BLaER1 treated with 17β-estradiol and CSF1 and Interleukin-3, amounts not matched to agents 10 nM and 100 nM (cell line): ENCODE data around the gene SARM1.

Experiments
- H3K27ac ChIP-seq, 11 experiments: shearing (Covaris generic); formaldehyde crosslinking; 2 replicates each; pipeline ENCODE4 v1.8.1; 2022
- H3K27me3 ChIP-seq, 11 experiments: shearing (Covaris generic); formaldehyde crosslinking; 2 replicates each; pipeline ENCODE4 v1.8.1; 2022
- H3K36me3 ChIP-seq, 11 experiments: shearing (Covaris generic); formaldehyde crosslinking; 2 replicates each; pipeline ENCODE4 v1.8.1; 2022
- H3K4me1 ChIP-seq, 10 experiments: shearing (Covaris generic); formaldehyde crosslinking; 2 replicates each; pipeline ENCODE4 v1.8.1; 2022
- H3K4me2 ChIP-seq, 11 experiments: shearing (Covaris generic); formaldehyde crosslinking; 2 replicates each; pipeline ENCODE4 v1.8.1; 2022
- H3K4me3 ChIP-seq, 10 experiments: shearing (Covaris generic); formaldehyde crosslinking; 2 replicates each; pipeline ENCODE4 v1.8.1; 2022
- H3K9ac ChIP-seq, 11 experiments: shearing (Covaris generic); formaldehyde crosslinking; 2 replicates each; pipeline ENCODE4 v1.8.1; 2022
- H3K9me3 ChIP-seq, 11 experiments: shearing (Covaris generic); formaldehyde crosslinking; replicated peaks in 1 of 11; 2 replicates each; pipeline ENCODE4 v1.8.1; 2022
- H4K20me1 ChIP-seq, 11 experiments: shearing (Covaris generic); formaldehyde crosslinking; 2 replicates each; pipeline ENCODE4 v1.8.1; 2022
- Cebpa-rat ChIP-seq, 11 experiments: shearing (Covaris generic); IDR thresholded peaks; 2 replicates each; pipeline ENCODE4 v1.8.1; 2022

The SARM1 gene

DNA sequence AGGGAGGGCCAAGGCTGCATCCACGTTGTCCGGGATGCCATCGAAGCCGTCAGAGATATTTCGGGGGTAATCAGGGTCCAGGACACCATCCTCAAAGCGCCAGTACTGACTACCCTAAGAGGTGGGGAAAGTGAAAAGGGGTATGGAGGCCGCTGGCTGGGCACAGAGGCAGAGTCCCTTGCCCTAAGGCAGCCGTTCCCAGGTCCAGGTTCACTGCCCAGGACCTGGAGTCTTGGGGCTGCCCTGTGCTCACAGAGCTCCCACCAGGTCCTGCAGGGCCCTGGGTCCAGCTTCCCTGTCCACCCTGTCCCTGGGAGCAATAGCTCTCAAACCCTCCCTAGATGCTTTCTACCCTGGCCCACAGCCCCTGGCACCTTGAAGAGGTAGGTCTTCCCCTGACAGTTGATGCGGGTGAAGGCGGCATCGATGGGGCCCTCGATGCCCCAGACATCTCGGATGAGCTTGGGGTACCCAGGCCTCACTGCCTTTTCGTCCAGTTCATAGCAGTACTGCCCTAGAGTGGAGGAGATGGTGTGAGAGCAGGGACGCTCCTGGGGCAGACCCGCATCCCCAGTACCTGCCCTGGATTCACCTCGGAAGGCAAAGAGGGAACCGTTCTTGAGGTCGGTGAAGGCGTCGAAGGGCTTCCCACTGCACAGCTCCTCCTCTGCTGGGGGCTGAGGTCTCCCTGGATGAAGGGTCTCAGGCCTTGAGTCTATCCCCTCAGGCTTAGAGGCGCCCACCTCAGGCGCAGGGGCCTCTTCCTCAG is 2.4 kb upstream of the SARM1 start:
- Histone ChIP-seq H3K27ac (no peak overlapping the region), H3K27me3 (no peaks in the 10 kb centered on the region; a peak in 1 of 22 replicates), H4K20me1 (peaks cover 12 to 71% (median 26%) of the 10 kb centered on the region in 11 experiments; a peak in 19 of 22 replicates), H3K4me2 (peak overlapping the region in 5 of 11 experiments; percentile 96 to 99 (median 98); a peak in 7 of 22 replicates), H3K9ac (no peak overlapping the region; a peak in 3 of 22 replicates), H3K9me3 (no peaks in the 10 kb centered on the region), H3K36me3 (peaks cover 3 to 33% (median 16%) of the 10 kb centered on the region in 11 experiments; a peak in 20 of 22 replicates), H3K4me3 (no peak overlapping the region), H3K4me1 (peaks cover 32 to 46% (median 40%) of the 10 kb centered on the region in 10 experiments)
- no peak for TF ChIP-seq Cebpa-rat (IDR thresholded peaks at IDR 0.05)

DNA sequence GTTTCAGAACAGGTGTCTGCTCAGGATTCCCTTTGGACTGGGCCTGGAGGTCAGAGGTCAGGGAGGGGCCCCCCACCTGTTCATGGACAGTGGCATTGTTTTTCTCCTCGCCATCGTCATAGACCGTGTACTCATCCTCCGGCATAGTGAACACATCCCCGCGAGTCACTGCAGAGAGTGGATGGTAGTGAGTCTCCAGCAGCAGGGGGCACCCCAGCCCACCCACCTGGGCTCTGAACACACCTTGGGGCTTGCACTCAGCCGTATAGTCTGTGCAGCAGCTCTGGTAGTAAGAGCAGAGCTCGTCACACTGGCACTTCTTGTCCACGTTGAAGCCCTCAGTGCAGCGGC is 1.8 kb upstream of the SARM1 start:
- Histone ChIP-seq H3K4me3 (no peak overlapping the region), H3K9me3 (no peaks in the 10 kb centered on the region), H3K27ac (peak overlapping the region in 4 of 11 experiments; percentile 14 to 60 (median 44); a peak in 3 of 22 replicates), H3K4me1 (peaks cover 32 to 47% (median 40%) of the 10 kb centered on the region in 10 experiments), H3K27me3 (no peaks in the 10 kb centered on the region; a peak in 1 of 22 replicates), H4K20me1 (peaks cover 12 to 71% (median 32%) of the 10 kb centered on the region in 11 experiments; a peak in 19 of 22 replicates), H3K36me3 (peaks cover 0 to 27% (median 11%) of the 10 kb centered on the region in 11 experiments; a peak in 16 of 22 replicates), H3K4me2 (peak overlapping the region in 7 of 11 experiments; percentile 96 to 99 (median 98); a peak in 12 of 22 replicates), H3K9ac (peak overlapping the region in 2 of 11 experiments; percentile 16 to 46; a peak in 4 of 22 replicates)
- no peak for TF ChIP-seq Cebpa-rat (IDR thresholded peaks at IDR 0.05)

DNA sequence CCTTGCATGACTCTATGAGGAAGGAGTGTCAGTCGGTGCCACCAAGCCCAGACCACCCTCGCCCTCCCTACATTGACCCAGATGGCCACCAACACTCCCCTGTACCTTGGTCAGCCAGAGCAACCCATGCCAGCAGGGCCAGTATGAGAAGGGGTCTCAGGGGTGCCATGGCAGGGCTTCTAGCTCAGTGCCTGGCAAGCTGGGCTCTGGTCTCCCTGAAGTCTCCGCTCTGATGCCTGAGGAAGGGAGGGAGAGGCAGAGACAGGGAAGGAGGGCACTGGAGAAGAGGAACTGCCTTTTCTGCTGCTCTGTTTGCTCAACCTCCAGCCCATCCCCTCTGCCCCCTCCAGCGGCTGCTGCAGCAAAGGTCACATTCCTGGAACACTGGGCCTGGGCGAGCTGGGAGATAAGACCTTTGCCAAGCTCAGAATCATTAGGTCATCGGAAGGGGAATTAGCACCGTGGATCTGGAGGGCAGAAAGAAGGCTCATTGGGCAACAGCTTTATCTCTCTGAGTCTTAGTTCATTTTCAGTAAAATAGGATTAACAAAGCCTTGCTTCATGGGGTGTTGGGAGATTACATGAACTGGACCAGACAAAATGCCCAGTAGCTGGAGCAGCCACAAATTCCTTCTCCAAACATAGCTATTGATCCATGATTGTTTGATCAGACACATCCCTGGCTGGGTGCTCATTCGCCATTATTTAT is 1.3 kb upstream of the SARM1 start, which contains the start of gene VTN:
Gene VTN (minus strand): TSS at position 273 of the 709 bp plus-strand sequence. CDS start 104 bp downstream, at position 169.
- Histone ChIP-seq H3K4me2 (peak within 1 kb of the TSS; percentile 96 to 100 (median 98)), H3K9ac (peak within 1 kb of the TSS in 8 of 11 experiments; percentile 3 to 84 (median 58); a peak in 10 of 22 replicates), H3K4me1 (peaks cover 32 to 47% (median 40%) of the 10 kb centered on the region in 10 experiments), H3K36me3 (peaks cover 0 to 22% (median 6%) of the 10 kb centered on the region in 11 experiments; a peak in 13 of 22 replicates), H4K20me1 (peaks cover 12 to 68% (median 37%) of the 10 kb centered on the region in 11 experiments; a peak in 19 of 22 replicates), H3K4me3 (peak within 1 kb of the TSS; percentile 63 to 79 (median 74); a peak in 19 of 20 replicates), H3K9me3 (no peaks in the 10 kb centered on the region), H3K27me3 (no peaks in the 10 kb centered on the region; a peak in 1 of 22 replicates), H3K27ac (peak within 1 kb of the TSS in 6 of 11 experiments; percentile 13 to 60 (median 39); a peak in 9 of 22 replicates)
- no peak for TF ChIP-seq Cebpa-rat (IDR thresholded peaks at IDR 0.05)

DNA sequence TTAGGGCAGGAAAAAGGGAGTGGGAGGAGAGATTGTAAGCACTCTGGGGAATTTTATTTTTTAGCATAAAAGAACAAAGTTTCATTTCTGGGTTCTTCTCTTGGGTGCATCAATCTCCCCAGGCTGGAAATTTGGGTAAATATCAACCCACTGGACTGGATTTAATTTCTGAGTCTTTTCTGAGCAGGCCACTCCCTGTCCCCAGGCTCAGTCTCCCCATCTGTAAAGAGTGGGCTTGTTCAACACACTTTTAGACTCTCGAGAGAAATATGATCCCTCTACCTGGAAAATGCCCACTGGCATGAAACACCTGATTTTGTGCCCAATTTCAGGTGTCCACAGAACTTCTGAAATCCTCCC is 770 bp upstream of the SARM1 start:
- Histone ChIP-seq H3K4me2 (peak overlapping the region; percentile 96 to 100 (median 98)), H3K27ac (peak overlapping the region in 6 of 11 experiments; percentile 13 to 60 (median 39); a peak in 8 of 22 replicates), H3K27me3 (no peaks in the 10 kb centered on the region; a peak in 1 of 22 replicates), H3K4me1 (peaks cover 32 to 47% (median 40%) of the 10 kb centered on the region in 10 experiments), H3K9me3 (no peaks in the 10 kb centered on the region), H4K20me1 (peaks cover 15 to 64% (median 39%) of the 10 kb centered on the region in 11 experiments; a peak in 19 of 22 replicates), H3K4me3 (peak overlapping the region in 7 of 10 experiments; percentile 65 to 79 (median 74); a peak in 8 of 20 replicates), H3K36me3 (peaks cover 0 to 16% (median 2%) of the 10 kb centered on the region in 11 experiments; a peak in 6 of 22 replicates), H3K9ac (peak overlapping the region in 7 of 11 experiments; percentile 3 to 84 (median 46); a peak in 5 of 22 replicates)
- TF ChIP-seq Cebpa-rat (IDR thresholded peaks at IDR 0.05), result no peak

DNA sequence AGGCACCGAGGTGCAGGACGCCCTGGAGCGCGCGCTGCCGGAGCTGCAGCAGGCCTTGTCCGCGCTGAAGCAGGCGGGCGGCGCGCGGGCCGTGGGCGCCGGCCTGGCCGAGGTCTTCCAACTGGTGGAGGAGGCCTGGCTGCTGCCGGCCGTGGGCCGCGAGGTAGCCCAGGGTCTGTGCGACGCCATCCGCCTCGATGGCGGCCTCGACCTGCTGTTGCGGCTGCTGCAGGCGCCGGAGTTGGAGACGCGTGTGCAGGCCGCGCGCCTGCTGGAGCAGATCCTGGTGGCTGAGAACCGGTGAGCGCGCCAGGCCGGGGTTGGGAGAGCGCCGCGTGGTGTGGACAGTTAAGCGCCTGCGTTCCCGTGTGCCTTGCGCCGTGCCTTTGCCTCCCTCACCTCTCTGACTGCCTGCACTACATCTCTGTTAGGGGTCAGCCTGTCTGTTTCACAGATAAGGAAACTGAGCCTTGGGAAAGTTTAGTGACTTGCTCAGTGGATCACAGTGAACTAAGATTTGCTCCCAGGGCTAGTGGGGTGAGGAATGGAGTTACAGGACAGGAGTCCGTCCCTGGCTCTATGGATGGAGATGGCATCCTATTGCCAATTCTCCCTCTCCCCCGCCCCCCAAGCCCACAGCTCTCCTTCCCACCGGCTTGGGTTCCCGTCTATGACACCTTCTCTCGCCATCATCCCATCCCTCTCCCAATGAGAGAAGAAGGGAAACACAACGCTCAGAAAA is 880 bp downstream of the SARM1 start:
- Histone ChIP-seq H3K4me3 (peak overlapping the region; percentile 63 to 79 (median 74)), H3K4me2 (peak overlapping the region; percentile 96 to 100 (median 98)), H4K20me1 (peaks cover 18 to 63% (median 47%) of the 10 kb centered on the region in 11 experiments; a peak in 19 of 22 replicates), H3K9me3 (no peaks in the 10 kb centered on the region), H3K27me3 (no peaks in the 10 kb centered on the region; a peak in 1 of 22 replicates), H3K4me1 (peaks cover 32 to 47% (median 40%) of the 10 kb centered on the region in 10 experiments), H3K36me3 (peaks cover 0 to 10% (median 3%) of the 10 kb centered on the region in 11 experiments; a peak in 10 of 22 replicates), H3K27ac (peak overlapping the region in 9 of 11 experiments; percentile 50 to 83 (median 75); a peak in 20 of 22 replicates), H3K9ac (peak overlapping the region; percentile 69 to 89 (median 79))
- no peak for TF ChIP-seq Cebpa-rat (IDR thresholded peaks at IDR 0.05)

DNA sequence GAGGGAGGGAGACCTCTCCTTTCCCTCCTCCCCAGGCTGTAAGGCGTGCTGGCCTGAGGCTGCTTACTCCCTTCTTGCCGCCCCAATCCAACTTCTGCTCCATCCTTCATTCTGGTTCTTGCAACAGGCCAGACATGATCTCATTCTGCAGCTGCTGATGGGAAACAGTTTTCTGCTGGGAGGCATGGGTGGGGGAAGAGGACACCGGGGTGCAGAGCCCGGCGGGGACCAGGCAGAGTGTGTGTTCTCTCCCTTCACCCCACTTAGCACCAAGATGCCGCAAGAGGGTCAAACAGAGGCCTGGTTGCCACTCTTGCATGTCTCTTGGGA is 1.4 kb downstream of the SARM1 start:
- TF ChIP-seq Cebpa-rat (IDR thresholded peaks at IDR 0.05), result no peak
- Histone ChIP-seq H3K36me3 (peaks cover 0 to 14% (median 3%) of the 10 kb centered on the region in 11 experiments; a peak in 10 of 22 replicates), H3K9me3 (no peaks in the 10 kb centered on the region), H3K4me3 (peak overlapping the region; percentile 63 to 79 (median 74); a peak in 19 of 20 replicates), H3K4me1 (peaks cover 32 to 47% (median 40%) of the 10 kb centered on the region in 10 experiments), H3K4me2 (peak overlapping the region; percentile 96 to 100 (median 98)), H3K27ac (no peak overlapping the region; a peak in 1 of 22 replicates), H3K27me3 (no peaks in the 10 kb centered on the region; a peak in 1 of 22 replicates), H4K20me1 (peaks cover 18 to 67% (median 49%) of the 10 kb centered on the region in 11 experiments; a peak in 19 of 22 replicates), H3K9ac (peak overlapping the region in 10 of 11 experiments; percentile 69 to 89 (median 80); a peak in 16 of 22 replicates)

DNA sequence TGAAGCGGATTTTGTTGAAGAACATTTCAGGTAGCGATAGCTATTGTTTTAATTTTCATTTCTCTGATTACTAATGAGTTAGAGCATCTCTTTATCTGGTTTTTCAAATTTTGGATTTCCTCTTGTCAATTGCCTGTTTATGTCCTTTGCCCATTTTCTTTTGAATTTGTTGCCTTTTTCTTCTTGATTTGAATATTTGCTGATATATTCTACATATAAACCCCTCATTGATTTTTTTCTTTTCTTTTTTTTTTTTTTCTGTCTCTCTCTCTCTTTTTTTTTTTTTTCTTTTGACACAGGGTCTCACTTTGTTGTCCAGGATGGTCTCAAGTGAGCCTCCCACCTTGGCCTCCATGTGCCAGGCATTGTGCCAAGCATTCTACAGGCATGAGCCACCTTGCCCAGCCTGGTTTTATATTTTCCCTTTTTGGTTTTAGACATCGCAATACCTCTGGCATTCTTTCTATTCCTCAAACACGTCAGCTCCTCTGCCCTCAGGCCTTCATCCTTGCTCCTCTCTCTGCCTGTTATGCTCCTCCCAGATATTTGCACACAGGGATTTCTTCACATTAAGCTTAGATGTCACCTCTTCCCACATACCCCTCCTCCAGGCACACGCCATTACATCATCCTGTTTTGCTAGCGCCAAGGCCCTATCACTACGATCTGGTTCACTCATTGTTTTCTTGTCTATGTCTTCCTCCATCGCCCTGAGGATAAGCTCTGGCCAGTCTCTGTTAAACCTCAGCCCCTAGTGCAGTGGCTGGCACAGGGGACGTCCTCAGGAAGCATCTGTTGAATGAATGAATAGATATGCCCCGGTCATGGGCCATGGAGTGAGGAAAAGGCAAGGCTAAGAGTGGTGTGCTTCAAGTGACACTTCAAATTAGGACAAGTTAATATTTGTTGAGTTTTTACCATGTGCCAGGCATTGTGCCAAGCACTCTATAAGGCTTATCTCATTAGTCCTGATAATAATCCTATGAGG is 8.6 kb downstream of the SARM1 start:
- TF ChIP-seq Cebpa-rat (IDR thresholded peaks at IDR 0.05), result no peak
- Histone ChIP-seq H3K36me3 (peaks cover 0 to 32% (median 13%) of the 10 kb centered on the region in 11 experiments; a peak in 17 of 22 replicates), H3K9me3 (no peaks in the 10 kb centered on the region), H3K27me3 (peaks cover 18 to 26% (median 21%) of the 10 kb centered on the region in 11 experiments), H3K4me1 (peaks cover 11 to 27% (median 24%) of the 10 kb centered on the region in 10 experiments; a peak in 19 of 20 replicates), H3K27ac (no peak overlapping the region), H3K4me3 (no peak overlapping the region), H3K9ac (no peak overlapping the region), H3K4me2 (peak overlapping the region in 5 of 11 experiments; percentile 2 to 22 (median 4); a peak in 5 of 22 replicates), H4K20me1 (peaks cover 0 to 71% (median 19%) of the 10 kb centered on the region in 11 experiments; a peak in 13 of 22 replicates)
